H1 (cell line): ENCODE measurements around the gene CYP4A22. TPM values are rescaled to one million over a fixed set of nuclear protein-coding genes. Genes with fewer than 3 reads are reported as not detected.
A peak's percentile ranks its signal among the peaks of the same experiment; 100 is the strongest.

Experiments
- CTCF ChIA-PET: fragments of 300-600 bp; sonication (Branson Sonifier 250); formaldehyde crosslinking; loops from one replicate; lab custom pipeline; 2021; ENCODE audit not compliant: partially characterized antibody; lab: Charles Lee
- POLR2A ChIA-PET: fragments of 300-600 bp; sonication (Branson Sonifier 250); formaldehyde crosslinking; loops from one replicate; lab custom pipeline; 2021; ENCODE audit warnings: inconsistent platforms; ENCODE audit not compliant: partially characterized antibody; lab: Charles Lee
- DNase-seq, 2 experiments: peaks; one replicate each; pipeline versions ENCODE4 v3.0.0 to v3.0.0-alpha.2; 2010 to 2022; ENCODE audit warnings: low spot score in 2 of 2, low read depth in 1 of 2, mixed read lengths in 1 of 2
- FAIRE-seq: peaks from 2 replicates; lab custom pipeline; 2011; peaks lifted over from hg19 to GRCh38; lab: Jason Lieb, UNC
- H2AFZ ChIP-seq: 2 replicates; pipeline ENCODE4 v1.8.1; 2012; ENCODE audit warnings: low read length, inconsistent platforms
- H2AK5ac ChIP-seq: 2 replicates; pipeline ENCODE4 v1.6.1; 2013; ENCODE audit warnings: low read depth, low read length
- H2BK120ac ChIP-seq: replicated peaks from 2 replicates; pipeline ENCODE3; 2013; ENCODE audit warnings: low read depth, low read length, inconsistent platforms
- H2BK12ac ChIP-seq: 2 replicates; pipeline ENCODE4 v1.6.1; 2013; ENCODE audit warnings: low read depth, low read length
- H2BK15ac ChIP-seq: 2 replicates; pipeline ENCODE4 v1.6.1; 2013; ENCODE audit warnings: low read length
- H2BK20ac ChIP-seq: 2 replicates; pipeline ENCODE4 v1.6.1; 2013; ENCODE audit warnings: low read length
- H2BK5ac ChIP-seq: 2 replicates; pipeline ENCODE4 v1.6.1; 2013; ENCODE audit warnings: low read depth, low read length
- H3K14ac ChIP-seq: 2 replicates; pipeline ENCODE4 v1.6.1; 2013; ENCODE audit warnings: inconsistent platforms; ENCODE audit not compliant: insufficient read length
- H3K18ac ChIP-seq: 2 replicates; pipeline ENCODE4 v1.6.1; 2013; ENCODE audit warnings: low read length; ENCODE audit errors: extremely low read depth
- H3K23ac ChIP-seq: 2 replicates; pipeline ENCODE4 v1.6.1; 2013; ENCODE audit warnings: inconsistent platforms; ENCODE audit not compliant: insufficient read length
- H3K23me2 ChIP-seq: 2 replicates; pipeline ENCODE4 v1.6.1; 2013; ENCODE audit warnings: low read depth, low read length
- H3K27ac ChIP-seq: 2 replicates; pipeline ENCODE4 v1.6.1; 2011; ENCODE audit warnings: low read depth, low read length, inconsistent platforms
- H3K27me3 ChIP-seq, 4 experiments: replicated peaks in 1 of 4; 1 replicate in 1 of 4; 2 replicates in 3 of 4; pipeline versions ENCODE4 v1.6.1 to v1.8.1; 2011 to 2013; ENCODE audit warnings: low read length in 3 of 4, mild to moderate bottlenecking in 3 of 4, inconsistent platforms in 2 of 4, mixed read lengths in 2 of 4, moderate library complexity in 1 of 4; ENCODE audit not compliant: control insufficient read depth in 3 of 4, insufficient read depth in 3 of 4; ENCODE audit errors: extremely low read depth in 1 of 4
- H3K36me3 ChIP-seq, 4 experiments: 2 replicates each; pipeline versions ENCODE4 v1.6.1 to v1.8.1; 2011 to 2013; ENCODE audit warnings: mild to moderate bottlenecking in 4 of 4, low read length in 3 of 4, moderate library complexity in 2 of 4, control low read depth in 1 of 4, inconsistent platforms in 1 of 4; ENCODE audit not compliant: insufficient read depth in 4 of 4, control insufficient read depth in 2 of 4
- H3K4ac ChIP-seq: replicated peaks from 2 replicates; pipeline ENCODE3; 2013; ENCODE audit warnings: low read length, low read depth, mixed read lengths, inconsistent platforms; ENCODE audit not compliant: insufficient read length
- H3K4me1 ChIP-seq, 4 experiments: replicated peaks in 1 of 4; 1 replicate in 1 of 4; 2 replicates in 3 of 4; pipeline versions ENCODE4 v1.6.1 to v1.8.1; 2011 to 2013; ENCODE audit warnings: low read length in 3 of 4, inconsistent platforms in 2 of 4, mixed read lengths in 1 of 4; ENCODE audit not compliant: insufficient read depth in 4 of 4, control insufficient read depth in 3 of 4
- H3K4me2 ChIP-seq, 2 experiments: 2 replicates each; pipeline versions ENCODE4 v1.6.1 to v1.8.1; 2011 to 2013; ENCODE audit warnings: low read depth in 2 of 2, low read length in 2 of 2, control low read depth in 1 of 2, inconsistent platforms in 1 of 2, mild to moderate bottlenecking in 1 of 2; ENCODE audit not compliant: insufficient read depth in 1 of 2
- H3K4me3 ChIP-seq, 4 experiments: fragments of 200-600, 300-600 bp in 1 of 4; sonication (generic), shearing (Covaris generic), sonication (Bioruptor Twin) in 1 of 4; 2 replicates each; pipeline versions ENCODE4 v1.5.1 to v1.8.1; 2011 to 2016; ENCODE audit warnings: low read length in 4 of 4, low read depth in 3 of 4, control low read depth in 2 of 4, inconsistent platforms in 2 of 4, mild to moderate bottlenecking in 2 of 4, mixed read lengths in 1 of 4, moderate library complexity in 1 of 4; ENCODE audit not compliant: insufficient read depth in 2 of 4; ENCODE audit errors: extremely low read depth in 1 of 4
- H3K56ac ChIP-seq: replicated peaks from 2 replicates; pipeline ENCODE3; 2013; ENCODE audit warnings: low read depth, mild to moderate bottlenecking, mixed read lengths, low read length, inconsistent platforms; ENCODE audit not compliant: insufficient read length
- H3K79me1 ChIP-seq: 2 replicates; pipeline ENCODE4 v1.6.1; 2013; ENCODE audit warnings: low read depth, low read length, control low read depth
- H3K79me2 ChIP-seq, 2 experiments: 2 replicates each; pipeline versions ENCODE4 v1.6.1 to v1.8.1; 2012 to 2013; ENCODE audit warnings: low read length in 2 of 2, mild to moderate bottlenecking in 2 of 2, inconsistent platforms in 1 of 2; ENCODE audit not compliant: insufficient read depth in 2 of 2, control insufficient read depth in 1 of 2
- H3K9ac ChIP-seq, 4 experiments: replicated peaks in 1 of 4; 1 replicate in 1 of 4; 2 replicates in 3 of 4; pipeline versions ENCODE4 v1.6.1 to v1.8.1; 2011 to 2013; ENCODE audit warnings: low read depth in 3 of 4, low read length in 3 of 4, control low read depth in 2 of 4, mild to moderate bottlenecking in 2 of 4, moderate library complexity in 2 of 4, inconsistent platforms in 1 of 4; ENCODE audit errors: extremely low read depth in 1 of 4
- H3K9me3 ChIP-seq, 2 experiments: 2 replicates each; pipeline versions ENCODE4 v1.6.1 to v1.8.1; 2012 to 2013; ENCODE audit warnings: mild to moderate bottlenecking in 2 of 2, moderate library complexity in 2 of 2, control low read depth in 1 of 2, inconsistent platforms in 1 of 2, low read depth in 1 of 2, low read length in 1 of 2, mixed read lengths in 1 of 2; ENCODE audit not compliant: insufficient read depth in 2 of 2
- H4K20me1 ChIP-seq, 2 experiments: replicated peaks in 1 of 2; 2 replicates each; pipeline versions ENCODE3 to v1.8.1; 2011 to 2013; ENCODE audit warnings: inconsistent platforms in 2 of 2, low read length in 2 of 2, mild to moderate bottlenecking in 1 of 2; ENCODE audit not compliant: insufficient read depth in 2 of 2, control insufficient read depth in 1 of 2
- H4K5ac ChIP-seq: 2 replicates; pipeline ENCODE4 v1.6.1; 2013; ENCODE audit warnings: low read length, low read depth, mixed read lengths, inconsistent platforms; ENCODE audit not compliant: insufficient read length
- H4K8ac ChIP-seq: 2 replicates; pipeline ENCODE4 v1.8.0; 2013; ENCODE audit warnings: mild to moderate bottlenecking, moderate library complexity, low read length, inconsistent platforms; ENCODE audit not compliant: insufficient read depth; ENCODE audit errors: extremely low read depth
- H4K91ac ChIP-seq: replicated peaks from 2 replicates; pipeline ENCODE3; 2013; ENCODE audit warnings: low read length, mixed read lengths, inconsistent platforms; ENCODE audit not compliant: insufficient read length
- ASH2L ChIP-seq: fragments of 200-600, 300-600 bp; sonication (generic); IDR thresholded peaks from one replicate; pipeline ENCODE4 v1.7.1; 2017; ENCODE audit warnings: low read length
- E2F6 ChIP-seq: IDR thresholded peaks from 2 replicates; pipeline ENCODE4 v1.6.1; 2012; ENCODE audit warnings: inconsistent platforms
- GTF2F1 ChIP-seq: IDR thresholded peaks from 2 replicates; pipeline ENCODE4 v1.6.1; 2012; ENCODE audit warnings: low read depth, low read length, improper control_type of control experiment, borderline replicate concordance
- JUN ChIP-seq: IDR thresholded peaks from 2 replicates; pipeline ENCODE4 v1.6.1; 2011; ENCODE audit warnings: low read depth, mild to moderate bottlenecking, improper control_type of control experiment, low read length
- JUND ChIP-seq: IDR thresholded peaks from 2 replicates; pipeline ENCODE4 v1.6.1; 2011; ENCODE audit warnings: mild to moderate bottlenecking, improper control_type of control experiment, low read length
- KDM5A ChIP-seq: fragments of 200-600 bp; IDR thresholded peaks from 2 replicates; pipeline ENCODE4 v1.7.1; 2012; ENCODE audit warnings: mild to moderate bottlenecking, low read length, inconsistent platforms, mixed read lengths
- NANOG ChIP-seq: IDR thresholded peaks from 2 replicates; pipeline ENCODE4 v1.6.1; 2011; ENCODE audit warnings: low read length, low read depth, mild to moderate bottlenecking, inconsistent platforms; ENCODE audit not compliant: insufficient read depth, poor library complexity, severe bottlenecking
- POLR2A ChIP-seq, 2 experiments: IDR thresholded peaks; 1 replicate in 1 of 2; 2 replicates in 1 of 2; pipeline ENCODE4 v1.6.1; 2011; ENCODE audit warnings: low read depth in 2 of 2, low read length in 2 of 2, mild to moderate bottlenecking in 2 of 2; ENCODE audit errors: control extremely low read depth in 1 of 2
- SP2 ChIP-seq: IDR thresholded peaks from 2 replicates; pipeline ENCODE4 v1.6.1; 2012; ENCODE audit warnings: mild to moderate bottlenecking, low read length, inconsistent platforms
- SUZ12 ChIP-seq: fragments of 200-600 bp; sonication (generic); IDR thresholded peaks from 2 replicates; pipeline ENCODE4 v1.6.1; 2012; ENCODE audit warnings: mild to moderate bottlenecking, inconsistent platforms, low read length, moderate library complexity, mixed read lengths
- TEAD4 ChIP-seq: IDR thresholded peaks from 2 replicates; pipeline ENCODE4 v1.6.1; 2012; ENCODE audit warnings: low read depth, low read length, inconsistent platforms, mixed read lengths
- YY1 ChIP-seq: IDR thresholded peaks from 2 replicates; pipeline ENCODE4 v1.6.1; 2011; ENCODE audit warnings: low read depth, mild to moderate bottlenecking, low read length
- ZNF274 ChIP-seq: IDR thresholded peaks from 2 replicates; pipeline ENCODE4 v1.7.0; 2012; ENCODE audit warnings: low read length, borderline replicate concordance; ENCODE audit errors: extremely low read depth
- polyA plus RNA-seq, 7 experiments: library from polyadenylated mRNA; depleted of rRNA in 3 of 7; stranded (reverse) in 5 of 7; unstranded in 2 of 7; fragments of >200 nt in 5 of 7; fragments of 200-250 nt in 2 of 7; gene quantifications; 1 replicate in 5 of 7; 2 replicates in 1 of 7; 4 replicates in 1 of 7; pipeline versions ENCODE4 v1.2.1 to v1.2.3, GENCODE V29; 2011 to 2013; ENCODE audit warnings: missing spikeins in 2 of 7, mixed read lengths in 2 of 7
- total RNA-seq: library from RNA; stranded (reverse); fragmentation: NEBNext Ultra II Directional; extraction: Animal tissue kit (Norgen Biotek cat#: 25700); gene quantifications from 2 replicates; pipeline ENCODE4 v1.2.1, GENCODE V29; 2021

CYP4A22 gene
- total and polyA plus RNA-seq, 2 of the 8 experiments (the other 6 are each of a cell fraction or from before 2014, with no cell fraction given): not detected

DNA sequence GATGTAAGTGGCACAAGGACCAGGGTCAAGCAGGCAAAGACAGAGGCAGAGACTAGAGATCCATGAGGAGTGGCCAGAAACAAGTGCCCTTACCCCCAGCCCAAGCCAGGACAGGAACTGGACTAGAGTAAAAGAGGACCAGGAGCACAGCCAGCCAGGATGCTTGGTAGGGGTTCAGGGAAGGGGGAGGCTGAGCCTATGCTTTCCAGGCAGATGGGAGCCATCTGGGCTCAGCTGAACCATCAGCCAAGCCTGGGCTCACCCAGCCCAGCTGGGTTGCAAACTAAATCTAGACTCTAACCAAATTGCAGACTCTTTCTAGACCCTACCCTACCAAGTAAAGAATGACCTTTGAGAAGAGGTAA is 37.4 kb downstream of the CYP4A22 start:
- Histone ChIP-seq H3K4me1 (peaks cover 0 to 9% (median 1%) of the 10 kb centered on the region in 4 experiments; a peak in 3 of 7 replicates), H2BK20ac (no peak overlapping the region), H3K23me2 (peaks cover 2% of the 10 kb centered on the region; the same call in 1 of the 2 replicates), H2BK120ac (no peak overlapping the region), H3K79me2 (no peaks in the 10 kb centered on the region), H4K20me1 (no peaks in the 10 kb centered on the region), H2AK5ac (no peak overlapping the region), H4K5ac (no peak overlapping the region), H4K8ac (no peak overlapping the region), H3K79me1 (no peaks in the 10 kb centered on the region), H3K4ac (no peak overlapping the region), H2BK15ac (no peak overlapping the region), H3K27me3 (peaks cover 0 to under 1% (median under 1%) of the 10 kb centered on the region in 4 experiments; a peak in 3 of 7 replicates), H3K23ac (no peak overlapping the region), H3K56ac (no peak overlapping the region), H3K18ac (no peak overlapping the region), H3K4me3 (no peak overlapping the region), H4K91ac (no peak overlapping the region), H2BK5ac (no peak overlapping the region), H3K9ac (no peak overlapping the region), H3K4me2 (no peak overlapping the region), H3K14ac (no peak overlapping the region), H2AFZ (no peak overlapping the region), H3K36me3 (no peaks in the 10 kb centered on the region), H3K27ac (no peak overlapping the region), H2BK12ac (0 out of 2 replicates have a peak overlapping the region, but pooled peaks have one; percentile 62), H3K9me3 (no peaks in the 10 kb centered on the region)
- TF ChIP-seq NANOG: no peak
- no peak for TF ChIP-seq TEAD4
- no peak for TF ChIP-seq KDM5A
- TF ChIP-seq ASH2L: no peak
- no peak for TF ChIP-seq YY1
- no peak for TF ChIP-seq SP2
- no peak for TF ChIP-seq POLR2A (IDR thresholded peaks at IDR 0.05; ENCODE audit: control extremely low read depth in 1 of 2, low read depth in 2 of 2, low read length in 2 of 2)
- no peak for TF ChIP-seq E2F6
- no peak for TF ChIP-seq JUND
- TF ChIP-seq JUN: no peak
- no peak for TF ChIP-seq ZNF274
- TF ChIP-seq SUZ12: no peak
- no peak for TF ChIP-seq GTF2F1
- POLR2A ChIA-PET: no interaction called here
- FAIRE-seq (no peak), DNase-seq (peak in 1 of 2 experiments; percentile 40)
- CTCF ChIA-PET: interaction anchor here (0.7 to 14.4 kb wide), 34 partner anchors 9 to 680 kb away, joined by 3 to 207 read pairs (median 5); partner anchors contain the start of genes PDZK1IP1 and STIL
